ENCODE measurements around the gene STK17B.
"Not testable (repeated sequence)": the region's sequence is repeated elsewhere in the genome, so short reads cannot be mapped to it uniquely, and the experiment has no call there.

Gene STK17B

DNA sequence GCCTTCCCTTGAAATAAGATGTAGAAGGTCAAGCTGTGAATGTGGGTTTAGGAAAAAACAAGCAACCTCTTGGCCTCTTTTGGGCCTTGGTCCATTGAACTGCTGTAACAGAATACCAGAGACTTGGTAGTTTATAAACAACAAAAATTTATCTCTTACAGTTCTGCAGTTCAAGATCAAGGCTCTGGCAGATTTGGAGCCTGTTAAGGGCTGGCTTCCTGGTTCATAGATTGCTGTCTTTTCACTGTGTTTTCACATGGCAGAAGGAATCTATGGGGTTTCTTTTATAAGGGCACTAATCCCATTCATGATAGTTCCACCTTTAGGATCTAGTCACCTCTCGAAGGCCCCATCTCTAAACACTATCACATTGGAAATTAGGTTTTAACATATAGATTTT is 20.2 kb upstream of the STK17B start:
- no peak overlapping the region for H2AFZ ChIP-seq (ENCODE audit: low read length)
- H3K23ac ChIP-seq (ENCODE audit: low read depth, low read length, poor library complexity) = no peak overlapping the region
- H2BK5ac ChIP-seq (ENCODE audit: low read length) = no peak overlapping the region
- no peak overlapping the region for H4K8ac ChIP-seq (ENCODE audit: low read depth, low read length)
- H3K14ac ChIP-seq (ENCODE audit: low read length) = no peak overlapping the region
- H3K18ac ChIP-seq (ENCODE audit: low read length) = no peak overlapping the region
- no peak overlapping the region for H2BK120ac ChIP-seq (ENCODE audit: low read depth, low read length)
- no peaks in the 10 kb centered on the region for H3K79me1 ChIP-seq (ENCODE audit: low read depth, low read length)
- H2AK5ac ChIP-seq (ENCODE audit: low read depth, low read length) = no peak overlapping the region
- H3K9me3 ChIP-seq (replicated peaks in 1 of 2; ENCODE audit: control insufficient read depth in 2 of 2, insufficient read depth in 1 of 2, low read depth in 1 of 2, low read length in 2 of 2) = no peaks in the 10 kb centered on the region
- H3K4ac ChIP-seq (ENCODE audit: low read length) = no peak overlapping the region
- no peak overlapping the region for H3K9ac ChIP-seq (ENCODE audit: low read depth, low read length, poor library complexity)
- H3K36me3 ChIP-seq (replicated peaks in 1 of 2; ENCODE audit: control insufficient read depth in 2 of 2, insufficient read depth in 2 of 2, low read length in 2 of 2) = no peaks in the 10 kb centered on the region
- H4K91ac ChIP-seq (ENCODE audit: low read depth, low read length, poor library complexity) = no peak overlapping the region
- H3K4me2 ChIP-seq (ENCODE audit: insufficient read depth, low read length, poor library complexity, severe bottlenecking) = no peak overlapping the region
- whole genome bisulfite sequencing, 2 donors (ENCODE audit: extremely low coverage in 2 of 2, insufficient read length in 2 of 2, insufficient replicate concordance in 1 of 2) = no CpG with 5 or more reads among the region's 1 CpG
- no peak overlapping the region for H2BK12ac ChIP-seq (ENCODE audit: low read length)
- H3K4me3 ChIP-seq (ENCODE audit: low read length in 2 of 2) = no peak overlapping the region
- no peak overlapping the region for H3K27ac ChIP-seq (replicated peaks; ENCODE audit: low read length)
- H3K4me1 ChIP-seq (ENCODE audit: control insufficient read depth in 2 of 2, insufficient read depth in 1 of 2, low read depth in 1 of 2, low read length in 2 of 2) = no peaks in the 10 kb centered on the region
- DNase-seq (ENCODE audit: low spot score) = no peak
- H2BK15ac ChIP-seq (ENCODE audit: low read length) = no peak overlapping the region
- H3K27me3 ChIP-seq (ENCODE audit: control insufficient read depth in 3 of 3, insufficient read depth in 3 of 3, low read depth in 1 of 3, low read length in 3 of 3) = peaks cover 0 to 17% (median 0%) of the 10 kb centered on the region in 3 experiments

DNA sequence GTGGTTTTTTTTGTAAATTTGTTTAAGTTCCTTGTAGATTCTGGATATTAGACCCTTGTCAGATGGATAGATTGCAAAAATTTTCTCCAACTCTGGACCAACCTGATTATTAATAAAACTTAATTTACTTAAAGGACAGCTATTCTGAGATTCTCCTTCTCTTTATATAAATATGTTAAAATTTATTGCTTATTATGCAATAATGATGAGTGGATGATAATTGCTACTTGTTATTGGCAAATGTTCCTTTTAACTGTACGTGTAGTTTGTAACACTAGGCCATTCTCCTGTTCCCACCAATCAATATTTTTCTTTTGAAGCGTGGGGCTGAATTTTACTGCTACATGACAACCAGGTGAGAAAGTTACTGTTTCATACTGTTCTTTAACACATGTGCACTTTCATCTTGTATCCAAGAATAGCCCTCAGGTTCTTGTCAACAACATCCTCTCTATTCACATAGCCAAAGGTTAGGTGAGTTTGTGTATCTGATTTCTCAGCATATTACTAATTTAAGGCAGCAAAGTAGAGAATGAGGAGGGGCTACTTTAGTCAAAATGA is 16.6 kb upstream of the STK17B start:
- no peak overlapping the region for H4K8ac ChIP-seq (ENCODE audit: low read depth, low read length)
- no peaks in the 10 kb centered on the region for H3K36me3 ChIP-seq (replicated peaks in 1 of 2; ENCODE audit: control insufficient read depth in 2 of 2, insufficient read depth in 2 of 2, low read length in 2 of 2)
- no peak overlapping the region for H2BK120ac ChIP-seq (ENCODE audit: low read depth, low read length)
- H3K27me3 ChIP-seq (ENCODE audit: control insufficient read depth in 3 of 3, insufficient read depth in 3 of 3, low read depth in 1 of 3, low read length in 3 of 3) = peaks cover 0 to 35% (median 0%) of the 10 kb centered on the region in 3 experiments
- H3K9ac ChIP-seq (ENCODE audit: low read depth, low read length, poor library complexity) = no peak overlapping the region
- no peak overlapping the region for H2AK5ac ChIP-seq (ENCODE audit: low read depth, low read length)
- no CpG with 5 or more reads among the region's 2 CpGs for whole genome bisulfite sequencing, 2 donors (ENCODE audit: extremely low coverage in 2 of 2, insufficient read length in 2 of 2, insufficient replicate concordance in 1 of 2)
- H2BK12ac ChIP-seq (ENCODE audit: low read length) = no peak overlapping the region
- no peaks in the 10 kb centered on the region for H3K79me1 ChIP-seq (ENCODE audit: low read depth, low read length)
- no peak overlapping the region for H3K4ac ChIP-seq (ENCODE audit: low read length)
- no peak overlapping the region for H2BK5ac ChIP-seq (ENCODE audit: low read length)
- no peak overlapping the region for H3K4me3 ChIP-seq (ENCODE audit: low read length in 2 of 2)
- H3K4me1 ChIP-seq (ENCODE audit: control insufficient read depth in 2 of 2, insufficient read depth in 1 of 2, low read depth in 1 of 2, low read length in 2 of 2) = no peaks in the 10 kb centered on the region
- H3K9me3 ChIP-seq (replicated peaks in 1 of 2; ENCODE audit: control insufficient read depth in 2 of 2, insufficient read depth in 1 of 2, low read depth in 1 of 2, low read length in 2 of 2) = no peaks in the 10 kb centered on the region
- no peak overlapping the region for H2BK15ac ChIP-seq (ENCODE audit: low read length)
- no peak overlapping the region for H4K91ac ChIP-seq (ENCODE audit: low read depth, low read length, poor library complexity)
- no peak overlapping the region for H2AFZ ChIP-seq (ENCODE audit: low read length)
- H3K4me2 ChIP-seq (ENCODE audit: insufficient read depth, low read length, poor library complexity, severe bottlenecking) = no peak overlapping the region
- no peak overlapping the region for H3K23ac ChIP-seq (ENCODE audit: low read depth, low read length, poor library complexity)
- no peak overlapping the region for H3K18ac ChIP-seq (ENCODE audit: low read length)
- no peak for DNase-seq (ENCODE audit: low spot score)
- no peak overlapping the region for H3K27ac ChIP-seq (replicated peaks; ENCODE audit: low read length)
- no peak overlapping the region for H3K14ac ChIP-seq (ENCODE audit: low read length)

DNA sequence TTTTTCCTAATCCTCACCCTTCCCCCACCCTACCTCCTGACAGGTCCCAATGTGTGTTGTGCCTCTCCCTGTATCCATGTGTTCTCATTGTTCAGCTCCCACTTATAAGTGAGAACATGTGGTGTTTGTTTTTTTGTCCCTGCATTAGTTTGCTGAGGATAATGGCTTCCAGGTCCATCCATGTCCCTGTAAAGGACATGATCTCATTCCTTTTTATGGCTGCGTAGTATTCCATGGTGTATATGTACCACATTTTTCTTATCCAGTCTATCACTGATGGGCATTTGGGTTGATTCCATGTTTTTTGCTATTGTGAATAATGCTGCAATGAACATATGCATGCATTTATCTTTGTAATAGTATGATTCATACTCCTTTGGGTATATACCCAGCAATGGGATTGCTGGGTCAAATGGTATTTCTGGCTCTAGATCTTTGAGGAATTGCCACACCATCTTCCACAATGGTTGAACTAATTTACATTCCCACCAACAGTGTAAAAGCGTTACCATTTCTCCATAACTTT is 15.9 kb upstream of the STK17B start:
- H3K9ac ChIP-seq (ENCODE audit: low read depth, low read length, poor library complexity); H3K23ac ChIP-seq (ENCODE audit: low read depth, low read length, poor library complexity); H3K4me1 ChIP-seq (ENCODE audit: control insufficient read depth in 2 of 2, insufficient read depth in 1 of 2, low read depth in 1 of 2, low read length in 2 of 2): not testable (repeated sequence)

DNA sequence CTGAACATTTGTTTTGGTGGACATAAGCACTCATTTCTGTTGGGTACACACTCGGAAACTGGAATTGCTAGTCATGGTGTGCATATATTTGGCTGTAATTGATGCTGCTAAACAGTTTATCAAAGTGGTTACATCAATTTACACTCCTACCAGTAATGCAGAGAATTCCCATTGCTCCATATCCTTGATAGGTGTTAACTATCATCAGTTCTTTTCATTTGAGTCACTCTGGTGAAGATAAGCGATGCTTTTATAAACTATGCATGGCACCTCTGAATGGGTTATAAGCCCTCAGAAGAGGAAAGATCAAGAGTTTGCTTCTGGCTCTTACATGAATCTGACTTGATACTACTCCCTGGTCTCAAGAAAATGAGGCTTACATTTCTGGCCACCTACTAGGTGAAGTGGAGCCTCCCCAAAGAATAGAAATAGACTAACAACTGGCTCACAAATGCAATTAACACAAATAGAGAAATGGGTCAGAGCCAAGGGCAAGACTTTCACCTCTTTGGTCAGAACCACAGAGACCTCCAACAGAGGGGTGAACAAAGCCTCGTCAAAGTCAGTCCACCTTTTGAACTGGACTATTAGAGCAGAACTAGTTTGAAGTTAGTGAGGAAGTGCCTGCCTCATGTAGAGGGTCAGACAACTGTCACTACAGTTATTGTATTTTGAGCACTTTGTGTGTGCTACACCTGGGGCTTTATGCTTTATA is 15.0 kb upstream of the STK17B start:
- Histone ChIP-seq H3K4ac (ENCODE audit: low read length) (no peak overlapping the region), H2BK15ac (ENCODE audit: low read length) (no peak overlapping the region), H3K4me3 (ENCODE audit: low read length in 2 of 2) (no peak overlapping the region), H2AFZ (ENCODE audit: low read length) (no peak overlapping the region), H3K14ac (ENCODE audit: low read length) (no peak overlapping the region), H4K91ac (ENCODE audit: low read depth, low read length, poor library complexity) (no peak overlapping the region), H3K36me3 (replicated peaks in 1 of 2; ENCODE audit: control insufficient read depth in 2 of 2, insufficient read depth in 2 of 2, low read length in 2 of 2) (no peaks in the 10 kb centered on the region), H2AK5ac (ENCODE audit: low read depth, low read length) (no peak overlapping the region), H3K23ac (ENCODE audit: low read depth, low read length, poor library complexity) (no peak overlapping the region), H3K4me2 (ENCODE audit: insufficient read depth, low read length, poor library complexity, severe bottlenecking) (no peak overlapping the region), H3K9ac (ENCODE audit: low read depth, low read length, poor library complexity) (no peak overlapping the region), H2BK12ac (ENCODE audit: low read length) (no peak overlapping the region), H2BK5ac (ENCODE audit: low read length) (no peak overlapping the region), H3K4me1 (ENCODE audit: control insufficient read depth in 2 of 2, insufficient read depth in 1 of 2, low read depth in 1 of 2, low read length in 2 of 2) (no peaks in the 10 kb centered on the region), H3K9me3 (replicated peaks in 1 of 2; ENCODE audit: control insufficient read depth in 2 of 2, insufficient read depth in 1 of 2, low read depth in 1 of 2, low read length in 2 of 2) (no peaks in the 10 kb centered on the region), H3K79me1 (ENCODE audit: low read depth, low read length) (no peaks in the 10 kb centered on the region), H2BK120ac (ENCODE audit: low read depth, low read length) (no peak overlapping the region), H3K18ac (ENCODE audit: low read length) (no peak overlapping the region), H4K8ac (ENCODE audit: low read depth, low read length) (no peak overlapping the region), H3K27ac (replicated peaks; ENCODE audit: low read length) (no peak overlapping the region), H3K27me3 (ENCODE audit: control insufficient read depth in 3 of 3, insufficient read depth in 3 of 3, low read depth in 1 of 3, low read length in 3 of 3) (peaks cover 0 to 45% (median 0%) of the 10 kb centered on the region in 3 experiments)
- no CpG with 5 or more reads among the region's 3 CpGs for WGBS, 2 donors (ENCODE audit: extremely low coverage in 2 of 2, insufficient read length in 2 of 2, insufficient replicate concordance in 1 of 2)
- DNase-seq (ENCODE audit: low spot score) = no peak

More for the DNA sequence above, 15.9 kb upstream of the STK17B start:
- H4K8ac ChIP-seq (ENCODE audit: low read depth, low read length); H2AFZ ChIP-seq (ENCODE audit: low read length); H2BK15ac ChIP-seq (ENCODE audit: low read length); H2BK12ac ChIP-seq (ENCODE audit: low read length); H2AK5ac ChIP-seq (ENCODE audit: low read depth, low read length); H3K4ac ChIP-seq (ENCODE audit: low read length); H3K18ac ChIP-seq (ENCODE audit: low read length); H3K79me1 ChIP-seq (ENCODE audit: low read depth, low read length); H2BK120ac ChIP-seq (ENCODE audit: low read depth, low read length); H3K36me3 ChIP-seq (replicated peaks in 1 of 2; ENCODE audit: control insufficient read depth in 2 of 2, insufficient read depth in 2 of 2, low read length in 2 of 2); H3K14ac ChIP-seq (ENCODE audit: low read length); H3K9me3 ChIP-seq (replicated peaks in 1 of 2; ENCODE audit: control insufficient read depth in 2 of 2, insufficient read depth in 1 of 2, low read depth in 1 of 2, low read length in 2 of 2); H3K4me2 ChIP-seq (ENCODE audit: insufficient read depth, low read length, poor library complexity, severe bottlenecking); DNase-seq (ENCODE audit: low spot score); H3K27ac ChIP-seq (replicated peaks; ENCODE audit: low read length); H2BK5ac ChIP-seq (ENCODE audit: low read length); H3K4me3 ChIP-seq (ENCODE audit: low read length in 2 of 2); H4K91ac ChIP-seq (ENCODE audit: low read depth, low read length, poor library complexity): not testable (repeated sequence)
- peaks cover 0 to 39% (median 0%) of the 10 kb centered on the region in 3 experiments for H3K27me3 ChIP-seq (ENCODE audit: control insufficient read depth in 3 of 3, insufficient read depth in 3 of 3, low read depth in 1 of 3, low read length in 3 of 3)
- no CpG with 5 or more reads among the region's 2 CpGs for WGBS, 2 donors (ENCODE audit: extremely low coverage in 2 of 2, insufficient read length in 2 of 2, insufficient replicate concordance in 1 of 2)
